Motor neuron (in vitro differentiated cells): Measurements from ENCODE around the gene ADNP2. TPM values are rescaled to one million over a fixed set of nuclear protein-coding genes. Genes with fewer than 3 reads are reported as not detected.

Source experiments
- ATAC-seq, 8 experiments: fragments of 200-7000 bp; cut with Tn5 transposase; replicated peaks in 6 of 8; 2 replicates each; pipeline ENCODE4 v1.8.0; 2021; ENCODE audit warnings: mild to moderate bottlenecking in 8 of 8, moderate library complexity in 8 of 8
- H3K27ac ChIP-seq, 2 donors: fragments of 250-450 bp; sonication (Bioruptor Pico); 2 replicates each; pipeline ENCODE4 v1.9.0; 2021; ENCODE audit warnings: antibody characterized with exemption in 2 of 2, mild to moderate bottlenecking in 2 of 2, moderate library complexity in 1 of 2
- H3K4me1 ChIP-seq, 2 donors: fragments of 250-450 bp; sonication (Bioruptor Pico); replicated peaks in 1 of 2; 2 replicates each; pipeline ENCODE4 v1.6.1; 2021; ENCODE audit warnings: antibody characterized with exemption in 2 of 2, mild to moderate bottlenecking in 2 of 2, moderate library complexity in 1 of 2
- H3K4me3 ChIP-seq, 5 donors: fragments of 250-450 bp; sonication (Bioruptor Pico); 2 replicates each; pipeline ENCODE4 v1.9.0; 2021; ENCODE audit warnings: antibody characterized with exemption in 5 of 5, mild to moderate bottlenecking in 5 of 5, moderate library complexity in 4 of 5
- WGBS, 10 experiments: fragments of 450-650 bp; shearing (Covaris generic); methylation state at CpG; one replicate each; pipeline ENCODE4 v1.0.0; 2022; 5-methylcytosine and 5-hydroxymethylcytosine counted together
- in situ Hi-C, 9 experiments: fragments of 400-800 bp; cut with MboI; loops; one replicate each; pipeline ENCODE4 v1.15.0; 2021; ENCODE audit warnings: low sequenced_read_pairs in 9 of 9, low pct_unique_long_range_greater_than_20kb in 2 of 9; ENCODE audit not compliant: unreplicated experiment in 9 of 9
- total RNA-seq, 8 experiments: library from RNA; unstranded; fragments of 300-600 nt; gene quantifications; 2 replicates each; pipeline versions ENCODE4 v1.2.3 to v1.2.4, GENCODE V29; 2022

The ADNP2 gene, protein sequence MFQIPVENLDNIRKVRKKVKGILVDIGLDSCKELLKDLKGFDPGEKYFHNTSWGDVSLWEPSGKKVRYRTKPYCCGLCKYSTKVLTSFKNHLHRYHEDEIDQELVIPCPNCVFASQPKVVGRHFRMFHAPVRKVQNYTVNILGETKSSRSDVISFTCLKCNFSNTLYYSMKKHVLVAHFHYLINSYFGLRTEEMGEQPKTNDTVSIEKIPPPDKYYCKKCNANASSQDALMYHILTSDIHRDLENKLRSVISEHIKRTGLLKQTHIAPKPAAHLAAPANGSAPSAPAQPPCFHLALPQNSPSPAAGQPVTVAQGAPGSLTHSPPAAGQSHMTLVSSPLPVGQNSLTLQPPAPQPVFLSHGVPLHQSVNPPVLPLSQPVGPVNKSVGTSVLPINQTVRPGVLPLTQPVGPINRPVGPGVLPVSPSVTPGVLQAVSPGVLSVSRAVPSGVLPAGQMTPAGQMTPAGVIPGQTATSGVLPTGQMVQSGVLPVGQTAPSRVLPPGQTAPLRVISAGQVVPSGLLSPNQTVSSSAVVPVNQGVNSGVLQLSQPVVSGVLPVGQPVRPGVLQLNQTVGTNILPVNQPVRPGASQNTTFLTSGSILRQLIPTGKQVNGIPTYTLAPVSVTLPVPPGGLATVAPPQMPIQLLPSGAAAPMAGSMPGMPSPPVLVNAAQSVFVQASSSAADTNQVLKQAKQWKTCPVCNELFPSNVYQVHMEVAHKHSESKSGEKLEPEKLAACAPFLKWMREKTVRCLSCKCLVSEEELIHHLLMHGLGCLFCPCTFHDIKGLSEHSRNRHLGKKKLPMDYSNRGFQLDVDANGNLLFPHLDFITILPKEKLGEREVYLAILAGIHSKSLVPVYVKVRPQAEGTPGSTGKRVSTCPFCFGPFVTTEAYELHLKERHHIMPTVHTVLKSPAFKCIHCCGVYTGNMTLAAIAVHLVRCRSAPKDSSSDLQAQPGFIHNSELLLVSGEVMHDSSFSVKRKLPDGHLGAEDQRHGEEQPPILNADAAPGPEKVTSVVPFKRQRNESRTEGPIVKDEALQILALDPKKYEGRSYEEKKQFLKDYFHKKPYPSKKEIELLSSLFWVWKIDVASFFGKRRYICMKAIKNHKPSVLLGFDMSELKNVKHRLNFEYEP
- 10 to 100 TPM; 12.9 to 34.2 (median 23.5) TPM for total RNA-seq

DNA sequence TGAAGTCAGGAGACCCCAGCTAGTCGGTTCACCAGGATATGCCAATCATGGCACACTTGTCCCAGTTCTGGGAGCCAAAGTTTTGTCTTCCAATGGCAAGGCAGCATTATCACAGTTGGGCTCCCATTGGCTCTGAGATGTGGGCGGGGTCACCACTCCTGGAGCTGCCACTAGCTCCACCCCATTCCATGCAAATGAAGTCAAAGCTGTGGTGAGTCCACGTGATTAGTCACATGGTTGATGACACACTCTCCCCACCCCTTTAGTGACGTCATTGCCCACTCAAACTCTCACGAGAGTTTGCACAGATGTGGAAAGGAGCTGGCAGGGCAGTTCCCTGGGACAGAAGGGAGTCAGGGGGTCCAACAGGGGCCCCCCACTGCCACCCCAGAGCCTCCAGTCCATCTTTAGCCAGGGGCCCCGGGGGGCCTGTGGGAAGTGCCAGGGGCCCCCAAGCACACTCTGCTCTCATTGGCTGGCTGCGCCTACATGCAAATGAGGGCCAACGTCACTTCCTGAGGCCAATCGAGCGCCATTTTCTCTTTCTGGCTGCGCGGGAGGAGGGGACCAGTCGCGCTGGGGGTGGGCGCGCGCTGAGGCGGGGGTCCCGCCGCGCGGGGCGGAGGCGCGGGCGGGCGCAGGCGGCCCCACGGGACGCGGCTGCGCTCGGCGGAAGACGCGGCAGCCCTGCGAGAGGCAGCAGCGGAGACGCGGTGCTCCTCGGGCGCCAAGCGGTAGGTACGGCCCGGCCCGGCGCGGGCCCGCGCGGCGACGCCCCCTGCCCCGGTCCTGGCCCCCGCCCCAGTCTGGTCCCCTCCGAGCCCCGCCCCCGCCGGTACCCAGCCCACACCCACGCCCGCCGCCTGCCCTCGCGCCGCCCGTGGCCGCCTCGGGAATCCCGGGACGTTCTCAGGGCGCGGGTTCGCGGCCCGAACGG lies at the start of gene ADNP2:
ADNP2 (plus strand) TSS at position 524 of the 937 bp plus-strand sequence. CDS start 8,281 bp downstream, outside the sequence.
- Histone ChIP-seq H3K27ac (peak within 1 kb of the TSS; percentile 89 to 94), H3K4me1 (peaks cover 10 to 19% of the 10 kb centered on the region in 2 donors), H3K4me3 (peak within 1 kb of the TSS; percentile 53 to 96 (median 70))
- in situ Hi-C loops = no loop called here
- peak; percentile 86 to 91 (median 88) for ATAC-seq
- 0 to 60% (median 50%) methylated on average over 1 of the region's 76 CpGs; no CpG with 5 or more reads in 6 of the 10 experiments for WGBS, 10 experiments

DNA sequence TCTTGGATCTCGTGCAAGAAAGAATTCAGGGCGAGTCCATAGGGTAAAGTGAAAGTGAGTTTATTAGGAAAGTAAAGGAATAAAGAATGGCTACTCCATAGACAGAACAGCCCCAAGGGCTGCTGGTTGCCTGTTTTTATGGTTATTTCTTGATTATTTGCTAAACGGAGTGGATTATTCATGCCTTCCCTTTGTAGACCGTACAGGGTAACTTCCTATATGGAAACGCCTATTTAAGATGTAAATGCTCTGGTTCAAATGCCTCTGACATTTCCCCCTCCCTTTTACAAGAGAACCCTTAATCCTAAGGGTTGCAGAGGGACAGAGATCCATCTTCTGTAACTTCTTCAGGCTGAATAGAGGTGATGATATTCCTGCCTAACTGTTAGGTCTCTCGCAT lies 49.1 kb upstream of the ADNP2 start:
- Histone ChIP-seq H3K4me3 (no peak overlapping the region), H3K27ac (no peak overlapping the region), H3K4me1 (no peaks in the 10 kb centered on the region)
- WGBS, 10 experiments = 33 to 100% (median 80%) methylated on average over 1 to 6 of the region's 6 CpGs; no CpG with 5 or more reads in 1 of the 10 experiments
- in situ Hi-C loops = no loop called here
- ATAC-seq = peak in 3 of 8 experiments; percentile 28 to 65 (median 60)

DNA sequence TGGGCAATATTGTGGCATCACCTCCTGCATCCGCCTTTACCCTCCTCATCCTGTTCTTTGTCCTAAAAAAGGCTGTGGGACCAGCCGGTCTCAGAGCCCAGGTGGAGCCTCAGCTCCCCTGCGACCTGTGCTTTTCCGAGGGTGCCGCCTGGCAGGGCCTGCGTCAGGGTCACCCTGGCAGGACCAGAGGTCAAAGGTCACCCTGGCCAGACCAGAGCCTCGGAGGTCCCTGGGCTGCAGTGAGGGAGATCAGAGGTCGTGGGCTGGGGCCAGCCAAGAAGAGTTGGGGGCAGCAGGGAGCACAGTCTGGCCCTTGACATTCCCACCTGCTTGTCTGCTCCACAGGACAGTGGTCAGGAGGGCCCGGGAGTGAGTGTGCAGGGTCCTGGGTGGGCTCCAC lies 43.4 kb upstream of the ADNP2 start:
- no peaks in the 10 kb centered on the region for H3K4me1 ChIP-seq
- ATAC-seq = no peak
- no peak overlapping the region for H3K27ac ChIP-seq
- WGBS, 10 experiments = 40 to 100% (median 77%) methylated on average over 1 to 5 of the region's 9 CpGs; no CpG with 5 or more reads in 6 of the 10 experiments
- in situ Hi-C loops = no loop called here
- no peak overlapping the region for H3K4me3 ChIP-seq

DNA sequence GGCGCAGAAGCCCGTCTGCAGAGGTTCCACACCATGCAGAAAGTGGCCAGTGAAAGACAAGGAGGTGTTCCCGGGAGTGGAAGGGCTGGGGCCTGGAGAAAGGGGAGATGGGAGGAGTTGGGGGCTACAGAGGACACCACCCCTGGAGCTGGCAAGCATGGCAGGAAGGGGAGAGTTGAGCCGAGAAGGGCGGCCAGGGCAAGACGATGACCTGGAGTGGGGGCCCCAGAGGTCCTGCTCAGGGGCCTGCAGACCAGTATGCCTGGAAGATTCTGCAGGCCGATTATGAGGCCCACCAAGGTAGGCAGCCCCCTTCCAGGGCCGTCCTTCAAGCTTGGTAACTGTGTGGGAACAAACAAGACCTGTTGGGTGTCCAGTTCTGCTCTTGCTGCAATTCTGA lies 41.7 kb upstream of the ADNP2 start:
- H3K4me3 ChIP-seq = no peak overlapping the region
- 29 to 100% (median 80%) methylated on average over 1 to 3 of the region's 8 CpGs; no CpG with 5 or more reads in 5 of the 10 experiments for WGBS, 10 experiments
- ATAC-seq = no peak
- in situ Hi-C loops = no loop called here
- H3K27ac ChIP-seq = no peak overlapping the region
- no peaks in the 10 kb centered on the region for H3K4me1 ChIP-seq

DNA sequence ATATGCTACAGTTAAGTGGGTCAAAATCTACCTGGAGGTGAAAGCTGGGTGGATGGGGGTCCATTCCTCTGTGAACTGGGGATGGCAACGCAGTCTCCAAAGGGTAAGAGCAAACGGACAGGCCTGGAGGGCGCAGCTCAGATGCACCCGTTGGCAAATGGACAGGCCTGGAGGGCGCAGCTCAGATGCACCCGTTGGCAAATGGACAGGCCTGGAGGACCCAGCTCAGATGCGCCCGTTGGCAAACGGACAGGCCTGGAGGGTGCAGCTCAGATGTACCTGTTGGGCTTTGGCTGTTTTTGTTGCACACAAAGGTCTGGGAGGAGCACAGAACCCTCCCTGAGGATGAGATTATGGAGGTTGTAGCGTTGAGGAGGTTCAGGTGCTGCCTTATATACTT lies 41.2 kb upstream of the ADNP2 start:
- Histone ChIP-seq H3K4me3 (no peak overlapping the region), H3K27ac (no peak overlapping the region), H3K4me1 (no peaks in the 10 kb centered on the region)
- ATAC-seq = peak in 1 of 8 experiments; percentile 35
- in situ Hi-C loops = no loop called here
- 60 to 100% (median 93%) methylated on average over 1 to 10 of the region's 10 CpGs; no CpG with 5 or more reads in 2 of the 10 experiments for WGBS, 10 experiments

DNA sequence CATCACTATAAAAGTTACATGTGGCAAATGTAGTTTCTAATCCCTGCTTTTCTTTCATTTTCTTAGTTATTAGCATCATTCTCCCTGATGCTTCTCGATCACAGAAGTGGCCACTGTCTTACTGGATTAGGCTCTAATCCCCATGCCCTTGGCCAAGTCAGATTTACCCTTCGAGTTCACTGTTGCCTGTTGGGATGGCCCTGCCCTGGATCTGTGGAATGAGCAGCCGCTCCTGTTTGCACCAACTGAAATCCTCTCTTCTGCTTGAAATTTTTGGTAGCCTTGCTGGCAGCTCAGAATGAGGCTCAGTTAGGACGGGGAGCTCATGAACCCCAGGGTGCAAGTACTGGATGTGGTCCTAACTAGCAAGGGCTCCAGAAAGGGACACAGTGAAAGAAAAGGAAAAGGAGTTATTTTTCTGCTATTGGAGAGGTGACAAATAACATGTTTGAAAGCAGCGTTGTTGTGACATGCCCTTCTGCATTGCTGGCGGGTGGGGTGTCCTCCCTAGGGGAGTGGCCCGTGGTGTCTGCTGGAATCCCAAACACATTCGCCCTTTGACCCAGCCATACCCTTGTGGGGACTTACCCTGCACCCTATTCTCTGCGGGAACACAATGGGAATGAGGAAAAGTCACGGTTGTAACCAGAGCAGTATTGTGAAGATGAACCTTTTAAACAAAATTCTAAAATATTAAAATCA lies 40.3 kb upstream of the ADNP2 start:
- ATAC-seq = peak in 3 of 8 experiments; percentile 34 to 81 (median 78)
- 20 to 100% (median 64%) methylated on average over 1 to 8 of the region's 10 CpGs for WGBS, 10 experiments
- in situ Hi-C loops = no loop called here
- no peaks in the 10 kb centered on the region for H3K4me1 ChIP-seq
- no peak overlapping the region for H3K27ac ChIP-seq
- no peak overlapping the region for H3K4me3 ChIP-seq

DNA sequence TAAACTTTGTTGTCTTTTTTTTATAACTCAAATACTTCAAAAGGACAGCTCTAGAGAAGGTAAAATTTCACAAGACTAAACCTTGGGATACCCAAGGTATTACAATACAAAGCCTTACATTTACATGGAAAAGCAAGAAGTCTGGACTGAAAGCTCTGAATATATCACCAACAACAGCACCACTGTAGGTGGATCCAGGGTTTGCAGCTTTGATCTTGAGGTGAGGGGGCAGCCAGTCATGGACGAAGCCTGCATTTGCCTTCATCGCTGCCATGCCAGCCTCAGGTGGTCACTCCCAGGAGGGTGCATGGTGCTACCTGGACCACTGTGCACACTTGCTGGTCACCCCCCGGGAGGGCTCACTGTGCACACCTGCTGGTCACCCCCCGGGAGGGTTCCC lies 38.2 kb upstream of the ADNP2 start:
- H3K4me3 ChIP-seq = no peak overlapping the region
- in situ Hi-C loops = no loop called here
- WGBS, 10 experiments = 80 to 100% methylated on average over 1 to 2 of the region's 4 CpGs; no CpG with 5 or more reads in 8 of the 10 experiments
- no peak overlapping the region for H3K27ac ChIP-seq
- ATAC-seq = no peak
- no peaks in the 10 kb centered on the region for H3K4me1 ChIP-seq

DNA sequence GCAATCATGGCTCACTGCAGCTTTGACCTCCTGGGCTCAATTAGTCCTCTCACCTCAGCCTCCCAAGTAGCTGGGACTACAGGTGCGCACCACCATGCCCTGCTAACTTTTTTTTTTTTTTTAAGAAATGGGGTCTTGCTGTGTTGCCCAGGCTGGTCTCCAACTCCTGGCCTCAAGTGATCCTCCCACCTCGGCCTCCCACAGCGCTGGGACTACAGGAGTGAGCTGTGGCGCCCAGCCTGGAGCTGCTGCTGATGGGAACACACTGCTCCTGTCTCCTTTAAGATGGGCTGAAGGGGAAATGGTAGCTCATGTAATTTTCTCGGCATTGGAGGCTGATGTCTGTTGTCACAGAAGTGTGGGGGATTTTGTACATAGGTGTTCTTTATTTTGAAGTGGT lies 34.9 kb upstream of the ADNP2 start:
- H3K27ac ChIP-seq = no peak overlapping the region
- 70 to 100% (median 100%) methylated on average over 1 to 2 of the region's 5 CpGs; no CpG with 5 or more reads in 3 of the 10 experiments for WGBS, 10 experiments
- in situ Hi-C loops = no loop called here
- no peak for ATAC-seq
- no peak overlapping the region for H3K4me3 ChIP-seq
- no peaks in the 10 kb centered on the region for H3K4me1 ChIP-seq

DNA sequence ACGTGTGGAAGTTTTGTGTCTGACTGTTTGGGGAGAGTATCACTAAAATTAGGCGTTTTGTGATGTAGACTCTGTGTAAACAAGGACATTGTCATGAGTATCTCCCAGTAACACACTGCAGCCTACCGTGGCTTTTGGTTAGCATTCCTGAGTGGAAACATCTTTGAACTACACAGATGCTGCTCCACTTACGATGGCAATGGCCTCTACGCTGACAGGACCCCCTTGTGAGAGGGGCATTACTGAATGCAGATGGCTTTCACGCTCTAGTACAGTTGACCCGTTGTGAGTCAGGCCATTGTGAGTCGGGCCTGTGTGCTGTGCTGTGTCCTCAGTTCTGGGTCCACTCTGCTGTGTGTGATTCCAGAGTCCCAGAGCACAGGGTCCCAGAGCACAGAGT lies 34.4 kb upstream of the ADNP2 start:
- whole genome bisulfite sequencing, 10 experiments = 8 to 83% (median 40%) methylated on average over 1 to 7 of the region's 8 CpGs; no CpG with 5 or more reads in 3 of the 10 experiments
- no peaks in the 10 kb centered on the region for H3K4me1 ChIP-seq
- ATAC-seq = peak in 1 of 8 experiments; percentile 15
- H3K27ac ChIP-seq = no peak overlapping the region
- in situ Hi-C loops = no loop called here
- H3K4me3 ChIP-seq = no peak overlapping the region

DNA sequence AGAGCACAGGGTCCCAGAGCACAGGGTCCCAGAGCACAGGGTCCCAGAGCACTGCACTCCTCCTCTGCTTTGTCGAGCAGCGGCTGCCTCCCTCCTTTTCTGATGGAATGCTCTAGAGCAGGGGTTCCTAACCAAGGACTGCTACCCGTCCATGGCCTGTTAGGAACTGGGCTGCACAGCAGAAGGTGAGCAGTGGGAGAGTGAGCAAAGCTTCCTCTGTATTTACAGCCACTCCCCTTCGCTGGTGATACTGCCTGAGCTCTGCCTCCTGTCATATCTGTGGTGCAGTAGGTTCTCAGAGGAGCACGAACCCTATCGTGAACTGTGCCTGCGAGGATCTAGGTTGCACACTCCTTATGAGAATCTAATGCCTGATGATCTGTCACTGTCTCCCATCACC lies 33.1 kb upstream of the ADNP2 start:
- in situ Hi-C loops = no loop called here
- Histone ChIP-seq H3K4me3 (no peak overlapping the region), H3K27ac (no peak overlapping the region), H3K4me1 (no peaks in the 10 kb centered on the region)
- no peak for ATAC-seq
- WGBS, 10 experiments = 80 to 100% (median 97%) methylated on average over 1 to 3 of the region's 7 CpGs; no CpG with 5 or more reads in 4 of the 10 experiments

DNA sequence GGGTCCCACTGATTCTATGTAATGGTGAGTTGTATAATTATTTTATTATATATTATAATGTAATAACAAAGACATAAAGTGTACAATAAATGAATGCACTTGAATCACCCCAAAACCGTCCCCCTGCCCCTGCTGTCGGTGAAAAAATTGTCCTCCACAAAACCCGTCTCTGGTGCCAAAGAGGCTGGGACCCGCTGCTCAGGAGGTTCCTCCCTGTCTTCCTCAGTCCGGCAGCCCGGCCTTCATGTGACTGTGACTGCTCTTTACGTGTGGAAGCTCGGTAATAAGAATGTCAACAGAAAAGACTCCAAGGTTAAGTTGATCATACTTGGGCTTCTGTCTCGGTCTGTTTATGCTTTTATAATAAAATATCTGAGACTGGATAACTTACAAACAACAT lies 32.7 kb upstream of the ADNP2 start:
- Histone ChIP-seq H3K27ac (no peak overlapping the region), H3K4me3 (no peak overlapping the region), H3K4me1 (no peaks in the 10 kb centered on the region)
- ATAC-seq = no peak
- in situ Hi-C loops = no loop called here
- 60 to 100% (median 92%) methylated on average over 1 to 8 of the region's 9 CpGs; no CpG with 5 or more reads in 2 of the 10 experiments for WGBS, 10 experiments
